DMS53 (cell line): Measurements from ENCODE around the gene JARID2.

Experiments
- DNase-seq: peaks from one replicate; lab custom pipeline; 2025; lab: John Stamatoyannopoulos, UW

Gene JARID2

GRCh38 chr6:15508441-15508871 is 262.6 kb downstream of the JARID2 start:
- no peak for DNase-seq

- no peak for DNase-seq
These were observed 263.1 kb downstream of the JARID2 start for GRCh38 chr6:15508931-15509330.

- no peak for DNase-seq
These were observed 263.6 kb downstream of the JARID2 start for GRCh38 chr6:15509335-15509933.

GRCh38 chr6:15510121-15510520 is 264.3 kb downstream of the JARID2 start:
- no peak for DNase-seq

- no peak for DNase-seq
These were observed 264.8 kb downstream of the JARID2 start for GRCh38 chr6:15510536-15511247.

GRCh38 chr6:15511248-15512125 is 265.6 kb downstream of the JARID2 start:
- DNase-seq: no peak

- DNase-seq: peak; percentile 35
These were observed 266.3 kb downstream of the JARID2 start for GRCh38 chr6:15512126-15512525.

- no peak for DNase-seq
These were observed 266.9 kb downstream of the JARID2 start for GRCh38 chr6:15512721-15513120.

GRCh38 chr6:15513131-15513771 is 267.4 kb downstream of the JARID2 start:
- DNase-seq: no peak

GRCh38 chr6:15513801-15514711 is 268.2 kb downstream of the JARID2 start:
- no peak for DNase-seq

GRCh38 chr6:15515226-15515625 is 269.4 kb downstream of the JARID2 start:
- no peak for DNase-seq

GRCh38 chr6:15515660-15516375 is 269.9 kb downstream of the JARID2 start:
- DNase-seq: peak; percentile 14

- DNase-seq: no peak
These were observed 270.5 kb downstream of the JARID2 start for GRCh38 chr6:15516378-15516777.

GRCh38 chr6:15516923-15517560 is 271.2 kb downstream of the JARID2 start:
- DNase-seq: no peak

GRCh38 chr6:15517600-15517999 is 271.7 kb downstream of the JARID2 start:
- DNase-seq: no peak

- DNase-seq: no peak
These were observed 272.2 kb downstream of the JARID2 start for GRCh38 chr6:15518057-15518456.

- peak; percentile 47 for DNase-seq
These were observed 273.0 kb downstream of the JARID2 start for GRCh38 chr6:15518878-15519277.

GRCh38 chr6:15519681-15520080 is 273.8 kb downstream of the JARID2 start:
- DNase-seq: no peak

GRCh38 chr6:15520626-15521203 is 274.8 kb downstream of the JARID2 start:
- no peak for DNase-seq

- no peak for DNase-seq
These were observed 275.7 kb downstream of the JARID2 start for GRCh38 chr6:15521582-15521981.
